Body of pancreas (tissue), 4 donors: ENCODE data around the gene TAMALIN.

ENCODE experiments used
- CTCF ChIP-seq, 7 experiments: fragments of 450-650 bp in 4 of 7; fragments of 200-600 bp in 3 of 7; sonication (generic) in 3 of 7; IDR thresholded peaks; one replicate each; pipeline ENCODE4 v1.5.1; 2016 to 2019; ENCODE audit warnings: antibody characterized with exemption in 7 of 7
- POLR2A ChIP-seq, 3 donors: fragments of 450-650 bp; IDR thresholded peaks; one replicate each; pipeline ENCODE4 v1.6.1; 2016; ENCODE audit warnings: antibody characterized with exemption in 3 of 3, mild to moderate bottlenecking in 2 of 3

DNA sequence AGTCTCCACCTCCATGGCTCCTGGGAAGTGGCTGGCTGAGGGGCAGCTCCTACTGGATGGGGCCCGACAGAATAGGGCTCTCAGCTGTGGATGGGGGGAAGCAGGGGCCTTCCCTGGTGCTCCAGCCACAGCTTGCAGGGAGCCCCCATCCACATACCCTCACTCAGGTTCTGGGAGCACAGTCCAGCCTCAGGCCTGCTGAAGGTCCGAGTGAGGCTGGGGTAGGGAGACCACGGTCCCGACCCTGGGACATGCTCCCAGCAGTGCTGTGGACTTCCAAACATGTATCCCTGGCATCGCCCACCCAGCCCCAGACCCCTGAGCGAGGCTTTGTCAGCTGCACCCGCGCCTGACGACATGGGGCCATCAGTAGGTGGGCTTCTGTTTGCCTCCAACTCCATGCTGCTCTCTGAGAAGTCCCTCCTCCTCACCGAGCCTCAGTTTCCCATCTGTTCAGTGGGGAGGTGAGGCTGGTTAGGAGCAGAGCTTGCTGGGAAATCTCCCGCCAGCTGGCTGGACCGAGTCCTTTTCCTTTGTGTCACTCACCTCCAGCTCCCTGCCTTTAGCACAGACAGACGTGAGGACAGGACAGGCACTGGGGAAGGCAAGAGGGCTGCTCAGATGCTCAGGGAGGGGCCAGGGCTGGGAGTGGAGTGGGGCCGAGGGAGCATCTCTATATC is 53.9 kb downstream of the TAMALIN start:
- TF ChIP-seq CTCF (IDR thresholded peaks at IDR 0.05) (no peak), POLR2A (IDR thresholded peaks at IDR 0.05) (no peak)
